Activated CD4-positive, alpha-beta T cell treated with anti-CD3 and anti-CD28 coated beads, Interleukin-2, amount 50 U/mL, for 24 hours (primary cell): Measurements from ENCODE around the gene PDGFC.

Experiments used
- DNase-seq, 2 donors: peaks; one replicate each; pipeline ENCODE4 v3.0.0-alpha.2; 2020; ENCODE audit warnings: low read depth in 1 of 2, low spot score in 1 of 2

The PDGFC gene

DNA sequence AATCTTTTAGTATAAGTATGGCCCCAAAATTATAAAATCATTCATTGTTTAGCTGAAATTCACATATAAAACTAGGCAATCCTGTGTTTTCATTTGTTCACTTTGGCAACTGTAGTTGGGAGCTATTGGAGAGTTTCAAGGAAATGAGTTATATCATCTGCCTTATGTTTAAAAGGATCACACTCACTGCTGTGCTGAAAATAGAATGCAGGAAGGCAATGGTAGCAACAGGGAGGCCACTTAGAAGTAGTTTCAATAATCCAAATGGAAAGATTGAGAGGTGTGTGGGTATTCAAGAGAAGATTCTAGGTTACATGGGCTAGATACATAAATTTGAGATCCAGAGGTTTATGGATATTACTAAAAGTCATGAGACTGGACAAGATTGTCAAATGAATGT is 184.9 kb downstream of the PDGFC start:
- DNase-seq, result no peak

DNA sequence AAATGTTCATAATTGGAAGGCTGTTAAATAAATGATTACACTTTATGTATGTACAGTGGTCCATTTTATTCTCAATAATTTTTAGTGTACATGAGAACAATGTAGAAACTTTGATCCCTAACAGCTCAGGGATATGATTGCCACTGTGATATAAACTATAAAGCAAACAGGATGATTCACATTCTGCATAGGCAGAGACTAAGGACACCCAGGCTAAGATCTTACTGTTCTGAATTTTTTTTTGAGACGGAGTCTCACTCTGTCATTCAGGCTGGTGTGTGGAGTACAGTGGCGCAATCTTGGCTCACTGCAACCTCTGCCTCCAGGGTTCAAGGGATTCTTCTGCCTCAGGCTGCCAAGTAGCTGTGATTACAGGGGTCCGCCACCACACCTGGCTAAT is 186.6 kb downstream of the PDGFC start:
- no peak for DNase-seq

DNA sequence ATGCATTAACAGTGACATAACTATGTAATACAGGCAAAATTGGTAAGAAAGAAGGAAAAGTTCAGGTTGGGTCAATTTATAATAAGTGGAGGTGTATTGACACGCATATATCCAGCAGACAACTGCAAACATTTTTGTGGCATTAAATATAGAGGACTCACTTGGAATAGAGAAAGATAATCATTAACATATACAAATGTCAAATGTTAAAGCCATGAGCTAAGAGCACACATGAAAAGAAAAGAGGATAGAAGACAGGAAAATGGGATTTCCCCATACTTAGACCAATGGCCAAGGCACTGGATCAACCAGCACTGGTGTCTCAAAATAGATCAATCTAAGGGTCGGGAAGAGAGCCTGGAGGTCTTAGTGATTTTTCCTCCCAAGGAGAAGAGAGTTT is 187.6 kb downstream of the PDGFC start:
- DNase-seq, result no peak

DNA sequence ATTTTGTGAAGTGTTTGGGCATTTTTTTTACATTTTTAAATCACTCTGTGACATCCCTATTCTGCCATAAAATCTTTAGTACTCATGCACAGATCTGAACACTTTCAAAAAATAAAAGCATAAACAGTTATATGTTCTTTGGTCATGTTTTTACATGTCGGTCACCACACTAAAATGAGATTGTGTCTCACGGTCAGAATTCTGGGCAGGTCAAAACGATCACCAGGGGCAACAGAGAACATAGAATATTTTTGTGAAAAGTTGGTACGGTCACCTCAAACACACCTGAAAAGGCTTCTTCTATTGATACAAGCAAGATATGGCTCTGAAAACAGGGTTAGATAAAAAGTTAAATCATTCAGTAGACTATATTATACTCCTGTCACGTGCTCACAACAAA is 189.1 kb downstream of the PDGFC start:
- no peak for DNase-seq

DNA sequence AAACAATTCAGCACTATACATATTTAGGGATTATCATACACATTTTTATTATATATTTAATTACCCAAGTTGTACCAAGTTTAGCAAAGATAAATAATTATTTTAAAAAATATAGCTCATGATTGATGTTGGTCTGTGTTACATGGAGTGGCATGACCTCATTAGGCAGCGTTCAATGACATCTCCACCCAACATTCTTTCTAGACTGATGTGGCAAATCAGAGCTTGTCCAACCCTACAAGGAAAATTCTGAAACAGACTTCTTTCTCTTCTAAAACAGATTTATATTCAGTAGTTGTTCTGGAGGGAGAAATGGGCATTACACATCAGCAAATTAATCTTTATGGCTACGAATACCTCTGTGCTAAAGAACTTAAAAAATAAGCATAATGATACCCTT is 189.7 kb downstream of the PDGFC start:
- no peak for DNase-seq

DNA sequence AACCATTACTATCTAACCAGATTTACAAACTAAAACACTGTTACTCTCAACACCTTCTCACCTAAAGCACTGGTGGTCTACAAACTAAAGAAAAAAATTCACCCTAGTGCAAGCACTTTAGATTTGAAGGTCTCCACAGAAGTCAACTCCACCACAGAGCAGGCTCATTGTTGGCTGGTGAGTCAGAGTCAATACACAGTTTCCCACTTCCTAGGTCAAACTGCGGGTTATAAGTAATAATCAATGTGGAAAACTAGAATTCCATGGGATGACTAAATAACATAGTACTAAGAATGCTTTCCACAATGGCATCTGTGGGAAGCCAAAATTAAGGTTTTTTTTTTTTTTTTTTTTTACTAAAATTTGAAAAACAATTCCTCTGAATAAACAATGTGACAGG is 191.8 kb downstream of the PDGFC start:
- no peak for DNase-seq

DNA sequence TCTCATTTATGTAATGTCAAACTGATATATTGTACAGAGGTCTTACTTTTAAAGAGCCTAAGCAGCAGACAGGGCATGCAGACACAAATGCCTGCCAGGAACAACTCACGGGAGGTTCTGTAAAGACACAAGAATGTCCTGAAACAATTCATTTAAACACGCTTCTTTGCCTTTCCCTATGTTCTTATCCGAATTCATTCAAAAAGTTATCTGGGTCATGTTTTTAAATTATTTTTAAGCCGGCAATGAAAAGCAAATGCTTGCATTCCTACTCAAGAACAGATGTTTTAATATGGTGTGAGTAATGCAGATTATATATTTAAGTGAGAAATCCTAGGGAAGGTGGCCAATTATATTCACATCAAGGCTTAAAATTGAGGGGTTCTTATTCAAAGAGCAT is 192.6 kb downstream of the PDGFC start:
- no peak for DNase-seq

DNA sequence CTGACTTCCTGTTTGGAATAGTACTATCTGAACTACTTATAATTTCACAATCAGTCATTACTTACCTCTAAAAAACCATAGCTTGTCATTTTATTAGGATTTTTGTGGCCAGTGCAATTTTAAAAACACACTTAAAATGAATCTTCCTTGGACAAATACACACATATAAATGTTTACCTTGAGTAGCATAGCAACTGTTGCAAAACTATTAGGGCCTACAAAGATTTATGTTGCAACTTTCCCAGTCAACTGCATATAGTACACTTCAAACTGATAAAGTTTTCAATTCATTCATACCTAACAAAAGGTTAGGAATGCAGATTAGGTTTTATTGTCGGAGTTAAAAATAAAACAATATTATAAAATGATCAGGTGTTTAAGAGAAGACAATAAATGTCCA is 193.0 kb downstream of the PDGFC start:
- DNase-seq, result no peak

DNA sequence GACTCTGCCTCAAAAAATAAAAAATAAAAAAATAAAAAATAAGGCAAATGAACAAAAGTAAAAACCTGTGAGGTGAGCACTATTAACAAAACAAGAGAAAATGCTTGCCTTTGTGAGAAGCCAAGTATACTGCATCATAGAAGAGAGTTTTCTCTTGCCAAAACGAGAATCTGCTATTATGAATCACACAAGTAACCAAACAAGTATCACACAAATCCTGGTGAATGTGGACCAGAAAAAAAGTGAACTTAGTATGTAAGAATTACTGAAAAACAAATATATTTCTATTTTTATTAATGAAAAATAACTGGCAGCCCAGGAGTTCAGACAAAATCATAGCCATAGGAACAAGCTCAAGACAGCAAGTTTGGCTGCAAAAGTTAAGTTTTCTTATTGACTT is 193.5 kb downstream of the PDGFC start:
- no peak for DNase-seq

DNA sequence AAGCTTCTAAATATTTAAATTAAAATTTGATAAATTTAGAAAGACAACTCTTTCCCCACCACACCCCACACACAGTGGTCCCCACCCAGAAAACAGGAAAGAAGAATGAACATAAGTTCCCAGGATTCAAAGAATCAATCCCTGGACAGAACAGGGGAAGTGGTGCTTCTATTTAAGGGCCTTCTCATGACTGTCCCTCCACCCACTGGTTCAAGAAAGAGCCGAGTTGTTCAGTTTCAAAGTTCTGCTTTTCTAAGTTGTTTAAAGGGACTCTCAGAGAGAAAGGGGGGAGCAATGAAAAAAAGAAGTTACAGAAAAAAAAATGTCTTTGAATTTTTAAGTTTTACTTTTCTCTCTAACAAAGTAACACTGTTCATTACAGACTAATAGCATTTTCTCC is 195.8 kb downstream of the PDGFC start:
- no peak for DNase-seq

DNA sequence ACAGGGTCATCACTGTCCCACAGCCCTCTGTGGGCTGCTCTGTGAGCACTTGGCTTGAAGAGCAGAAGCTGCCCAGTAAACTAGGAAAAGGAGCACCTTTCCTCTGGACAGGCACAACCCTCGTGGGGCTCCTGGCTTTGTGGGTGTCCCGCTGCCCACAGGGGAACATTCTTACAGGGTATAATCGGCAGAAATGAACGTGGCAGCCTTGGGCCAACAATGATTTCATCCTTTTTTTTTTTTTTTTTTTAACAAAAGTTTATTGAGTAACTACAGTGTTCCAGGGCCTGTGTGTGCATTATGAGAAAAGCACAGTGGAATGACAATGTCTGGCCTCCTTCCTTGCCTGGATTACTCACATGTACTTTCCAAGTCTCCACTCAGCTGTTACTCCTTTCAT is 197.2 kb downstream of the PDGFC start:
- no peak for DNase-seq

DNA sequence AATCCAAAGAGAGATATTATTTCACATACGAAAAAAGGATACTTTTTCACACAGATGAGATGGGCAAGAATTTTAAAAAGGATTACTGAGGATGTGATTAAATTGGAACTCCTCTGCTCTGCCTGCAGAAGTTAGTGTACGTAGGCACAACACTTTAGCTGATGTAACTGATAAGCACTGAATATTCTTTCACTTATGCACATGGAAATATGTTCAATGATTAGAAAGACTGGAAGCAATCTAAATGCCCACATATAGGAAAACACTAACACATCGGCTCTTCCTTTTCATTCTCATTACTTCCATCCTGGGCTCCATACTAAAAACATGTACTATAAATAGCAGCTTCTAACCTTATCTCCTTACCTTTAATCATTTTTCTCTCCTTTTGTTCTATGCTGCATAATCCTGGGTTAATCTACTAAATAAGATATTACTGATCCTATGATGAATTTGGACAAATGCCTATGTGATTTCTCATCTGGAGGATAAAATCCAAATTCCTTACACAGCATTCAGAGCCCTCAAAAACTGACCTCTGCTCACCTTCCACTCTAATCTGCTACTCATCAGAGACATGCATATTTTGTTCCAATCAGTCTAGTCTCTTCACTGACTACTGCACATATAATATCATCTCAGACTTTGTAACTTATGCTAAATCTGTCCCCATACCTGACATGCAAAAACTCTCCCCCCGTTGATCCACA is 197.8 kb downstream of the PDGFC start:
- no peak for DNase-seq

DNA sequence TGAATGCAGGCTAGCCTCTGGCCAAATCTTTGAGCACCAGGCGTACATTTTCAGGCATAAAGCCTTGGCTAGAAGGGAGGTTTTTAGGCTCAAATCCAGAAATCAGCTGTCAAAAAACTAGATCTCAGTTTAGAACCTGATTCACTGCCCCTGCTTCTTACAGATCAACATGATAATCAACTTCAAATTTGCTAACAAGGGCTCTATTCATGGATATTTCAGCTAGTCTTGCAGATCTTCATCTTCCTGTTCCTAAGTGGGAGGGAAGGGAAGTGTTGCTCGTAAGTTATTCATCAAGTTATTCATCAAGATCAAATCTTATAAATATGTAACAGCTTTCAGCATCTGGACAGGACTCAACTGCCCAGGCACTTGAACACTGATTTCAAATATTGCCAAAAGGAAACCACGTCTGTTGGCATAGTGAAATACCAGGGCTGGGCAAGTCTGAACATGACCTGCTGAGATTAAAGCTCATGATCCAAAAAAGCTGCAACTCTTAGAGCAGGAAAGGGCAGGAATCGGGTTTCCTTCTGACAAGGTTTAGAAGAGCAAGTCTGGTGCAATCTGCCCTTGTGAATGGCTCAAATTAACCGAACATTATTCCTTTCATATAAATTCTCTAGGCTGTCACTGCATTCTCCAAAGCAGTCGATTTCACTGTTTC is 200.3 kb downstream of the PDGFC start:
- no peak for DNase-seq

DNA sequence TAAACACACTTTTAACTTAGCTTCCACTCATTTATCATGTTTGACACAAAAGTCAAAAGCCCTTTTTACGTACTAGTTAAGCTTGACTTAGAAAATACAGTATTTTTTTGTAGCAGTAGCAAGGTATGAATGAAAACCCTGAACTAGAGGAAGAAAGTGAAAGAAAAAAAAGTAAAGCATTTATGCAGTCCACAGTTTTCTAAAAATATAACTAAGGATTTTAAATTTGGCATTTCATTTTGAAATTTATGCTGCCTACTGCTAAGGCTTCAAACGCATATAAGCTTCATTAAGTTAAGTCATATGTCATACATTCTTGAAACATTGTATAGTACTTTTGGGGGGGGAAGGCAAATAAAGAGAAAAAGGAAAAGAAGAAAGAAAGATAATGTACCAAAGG is 201.5 kb downstream of the PDGFC start:
- DNase-seq, result no peak

DNA sequence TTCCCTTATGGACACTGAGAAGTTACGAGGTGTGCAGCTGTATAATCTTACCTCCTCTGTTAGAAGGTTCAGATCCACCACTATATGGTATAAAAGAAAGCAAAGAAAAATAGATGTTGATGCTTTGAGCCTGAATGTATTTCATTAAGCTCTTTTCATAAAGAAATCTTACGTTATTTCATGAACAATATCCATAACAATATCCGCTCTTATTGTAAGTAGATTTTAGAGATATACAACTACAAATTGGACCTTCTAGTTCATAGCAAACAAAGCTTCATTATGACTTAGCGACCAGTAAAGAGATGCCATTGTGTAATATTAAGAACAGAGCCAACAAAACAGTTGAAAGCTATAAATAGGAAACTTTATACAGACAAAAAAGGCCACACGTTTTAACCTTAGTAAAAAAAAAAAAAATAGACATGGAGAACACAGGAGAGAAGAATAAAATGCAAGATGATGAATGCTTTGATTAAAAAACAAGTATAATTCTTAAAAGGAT is 203.6 kb downstream of the PDGFC start:
- no peak for DNase-seq

DNA sequence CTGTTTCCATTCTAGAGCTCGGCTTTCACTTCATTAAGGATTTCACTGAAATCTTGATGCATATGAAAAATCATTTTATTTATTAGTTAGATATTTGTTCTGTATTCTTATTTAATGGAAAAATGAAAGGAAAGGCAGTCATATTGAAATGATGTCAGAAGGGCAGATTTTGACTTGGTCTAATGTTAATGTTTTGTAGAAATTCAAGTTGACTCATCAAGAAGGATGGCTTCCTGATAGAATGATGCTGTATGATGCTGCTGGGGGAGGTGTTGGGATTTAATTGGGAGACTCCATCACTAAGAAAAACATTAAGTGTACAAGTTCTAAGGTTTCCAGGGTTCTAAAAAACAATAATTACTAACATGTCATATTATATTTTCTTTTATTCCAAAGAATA is 204.8 kb downstream of the PDGFC start:
- no peak for DNase-seq

DNA sequence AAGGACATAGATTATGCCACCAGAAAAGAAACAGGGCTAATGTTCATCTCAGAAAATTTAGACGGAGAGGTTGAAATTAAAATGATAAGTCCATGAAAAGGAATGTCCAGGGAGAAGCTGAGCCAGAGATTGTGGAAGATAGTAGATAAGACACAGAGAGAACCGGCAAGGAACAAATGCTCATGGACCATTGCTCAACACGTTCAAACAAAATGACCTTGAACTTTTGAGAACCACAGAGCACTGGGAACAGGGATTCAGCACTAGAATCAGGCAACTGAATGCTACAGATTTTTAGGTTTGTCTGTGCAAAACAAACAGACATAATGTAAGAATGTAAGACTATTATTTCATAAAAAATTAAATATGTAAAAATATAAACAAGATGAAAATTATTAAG is 206.3 kb downstream of the PDGFC start:
- DNase-seq, result no peak

DNA sequence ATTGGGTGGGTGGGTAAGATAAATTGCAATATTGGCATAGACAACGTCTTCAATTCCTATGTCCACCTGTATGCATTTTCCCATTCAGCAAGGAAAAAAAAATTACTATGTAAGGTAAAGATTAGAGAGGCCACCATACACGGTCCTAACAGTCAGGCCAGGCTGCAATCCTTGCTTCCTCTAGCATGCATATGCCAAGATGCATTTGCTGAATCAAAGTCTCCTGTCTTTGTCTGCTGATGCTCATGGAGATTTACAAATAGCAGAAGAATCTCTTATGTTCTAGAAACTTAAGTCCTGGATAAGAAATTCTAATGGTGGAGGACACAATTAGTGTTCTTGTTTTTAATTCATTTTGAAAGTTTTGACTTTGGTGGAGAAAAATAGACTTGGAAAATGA is 206.8 kb downstream of the PDGFC start:
- no peak for DNase-seq

DNA sequence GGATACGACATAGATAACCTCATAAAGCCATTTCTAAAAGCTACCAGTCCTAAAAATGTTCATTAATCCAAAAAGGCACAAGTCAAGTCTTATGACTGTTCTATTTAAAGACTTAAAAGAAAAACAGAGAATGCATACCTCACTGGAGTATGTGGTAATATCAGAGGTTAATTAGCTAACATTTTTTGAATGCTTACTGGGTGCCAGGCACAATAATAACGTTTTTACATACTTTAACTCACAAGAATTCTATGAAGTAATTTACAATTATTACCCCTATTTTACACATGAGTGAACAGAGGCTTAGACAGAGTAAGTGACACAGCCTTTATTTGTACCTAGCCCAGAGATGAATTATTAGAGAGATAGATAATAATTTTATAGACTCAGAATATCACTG is 207.5 kb downstream of the PDGFC start:
- no peak for DNase-seq

DNA sequence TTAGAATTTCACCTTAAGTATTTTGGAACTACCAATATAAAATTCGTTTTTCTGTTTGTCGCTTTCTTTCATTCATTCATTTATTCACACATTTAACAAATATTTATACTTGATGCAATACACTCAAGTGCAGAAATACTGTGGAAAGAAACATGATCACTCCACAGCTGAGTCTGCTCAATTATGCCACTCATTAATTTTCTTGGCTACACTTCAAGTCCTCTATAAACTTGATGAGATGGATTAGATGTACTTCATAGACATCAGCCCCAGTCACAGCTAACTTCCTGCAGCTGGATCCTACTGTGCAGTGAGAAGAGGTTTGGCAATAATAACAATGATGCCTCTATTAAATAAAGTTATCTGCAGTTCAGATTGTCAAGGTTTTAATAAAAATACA is 208.1 kb downstream of the PDGFC start:
- no peak for DNase-seq

DNA sequence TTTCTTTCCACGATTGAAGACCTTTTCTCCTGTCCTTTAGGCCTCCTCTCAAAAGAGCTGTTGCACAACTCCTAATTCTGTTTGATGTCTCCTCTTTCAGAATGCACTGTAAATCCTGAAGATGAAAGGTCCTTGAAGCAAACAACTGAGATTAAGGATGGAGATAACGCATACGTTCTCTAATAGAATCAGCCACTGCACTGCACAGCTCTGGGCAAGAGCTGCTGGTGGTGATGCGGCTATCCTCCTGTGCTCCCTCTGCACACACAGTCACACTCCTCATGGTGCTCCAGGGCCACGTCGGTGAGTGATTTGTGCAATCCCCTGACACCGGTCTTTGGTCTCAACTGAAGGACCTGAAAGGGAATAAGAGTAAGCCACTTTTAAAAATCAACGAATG is 208.7 kb downstream of the PDGFC start:
- DNase-seq, result no peak

DNA sequence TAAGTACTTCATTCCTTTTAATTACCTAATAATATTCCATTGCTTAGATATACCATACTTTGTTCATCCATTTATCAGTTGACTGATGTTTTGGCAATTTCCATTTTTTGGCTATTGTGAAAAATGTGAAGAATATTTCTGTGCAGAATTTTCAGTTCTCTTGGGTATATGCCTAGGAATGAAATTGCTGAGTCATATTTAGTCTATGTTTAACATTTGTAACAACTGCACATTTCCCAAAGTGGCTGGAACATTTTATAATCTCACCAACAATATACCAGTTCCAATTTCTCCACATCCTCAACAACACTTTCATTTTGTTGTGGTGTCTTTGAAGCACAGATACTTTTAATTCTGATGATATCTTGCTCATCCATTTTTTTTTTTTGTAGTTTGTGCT is 215.5 kb downstream of the PDGFC start:
- DNase-seq, result no peak
